H1 (cell line): ENCODE results near the gene DENND6B. TPM values are rescaled to one million over a fixed set of nuclear protein-coding genes. Genes with fewer than 3 reads are reported as not detected.

Experiments
- CTCF ChIA-PET: fragments of 300-600 bp; sonication (Branson Sonifier 250); formaldehyde crosslinking; loops from one replicate; lab custom pipeline; 2021; ENCODE audit not compliant: partially characterized antibody; lab: Charles Lee
- POLR2A ChIA-PET: fragments of 300-600 bp; sonication (Branson Sonifier 250); formaldehyde crosslinking; loops from one replicate; lab custom pipeline; 2021; ENCODE audit warnings: inconsistent platforms; ENCODE audit not compliant: partially characterized antibody; lab: Charles Lee
- DNase-seq, 2 experiments: peaks; one replicate each; pipeline versions ENCODE4 v3.0.0 to v3.0.0-alpha.2; 2010 to 2022; ENCODE audit warnings: low spot score in 2 of 2, low read depth in 1 of 2, mixed read lengths in 1 of 2
- FAIRE-seq: peaks from 2 replicates; lab custom pipeline; 2011; peaks lifted over from hg19 to GRCh38; lab: Jason Lieb, UNC
- H2AFZ ChIP-seq: 2 replicates; pipeline ENCODE4 v1.8.1; 2012; ENCODE audit warnings: low read length, inconsistent platforms
- H2AK5ac ChIP-seq: 2 replicates; pipeline ENCODE4 v1.6.1; 2013; ENCODE audit warnings: low read depth, low read length
- H2BK120ac ChIP-seq: replicated peaks from 2 replicates; pipeline ENCODE3; 2013; ENCODE audit warnings: low read depth, low read length, inconsistent platforms
- H2BK12ac ChIP-seq: 2 replicates; pipeline ENCODE4 v1.6.1; 2013; ENCODE audit warnings: low read depth, low read length
- H2BK15ac ChIP-seq: 2 replicates; pipeline ENCODE4 v1.6.1; 2013; ENCODE audit warnings: low read length
- H2BK20ac ChIP-seq: 2 replicates; pipeline ENCODE4 v1.6.1; 2013; ENCODE audit warnings: low read length
- H2BK5ac ChIP-seq: 2 replicates; pipeline ENCODE4 v1.6.1; 2013; ENCODE audit warnings: low read depth, low read length
- H3K14ac ChIP-seq: 2 replicates; pipeline ENCODE4 v1.6.1; 2013; ENCODE audit warnings: inconsistent platforms; ENCODE audit not compliant: insufficient read length
- H3K18ac ChIP-seq: 2 replicates; pipeline ENCODE4 v1.6.1; 2013; ENCODE audit warnings: low read length; ENCODE audit errors: extremely low read depth
- H3K23ac ChIP-seq: 2 replicates; pipeline ENCODE4 v1.6.1; 2013; ENCODE audit warnings: inconsistent platforms; ENCODE audit not compliant: insufficient read length
- H3K23me2 ChIP-seq: 2 replicates; pipeline ENCODE4 v1.6.1; 2013; ENCODE audit warnings: low read depth, low read length
- H3K27ac ChIP-seq: 2 replicates; pipeline ENCODE4 v1.6.1; 2011; ENCODE audit warnings: low read depth, low read length, inconsistent platforms
- H3K27me3 ChIP-seq, 4 experiments: replicated peaks in 1 of 4; 1 replicate in 1 of 4; 2 replicates in 3 of 4; pipeline versions ENCODE4 v1.6.1 to v1.8.1; 2011 to 2013; ENCODE audit warnings: low read length in 3 of 4, mild to moderate bottlenecking in 3 of 4, inconsistent platforms in 2 of 4, mixed read lengths in 2 of 4, moderate library complexity in 1 of 4; ENCODE audit not compliant: control insufficient read depth in 3 of 4, insufficient read depth in 3 of 4; ENCODE audit errors: extremely low read depth in 1 of 4
- H3K36me3 ChIP-seq, 4 experiments: 2 replicates each; pipeline versions ENCODE4 v1.6.1 to v1.8.1; 2011 to 2013; ENCODE audit warnings: mild to moderate bottlenecking in 4 of 4, low read length in 3 of 4, moderate library complexity in 2 of 4, control low read depth in 1 of 4, inconsistent platforms in 1 of 4; ENCODE audit not compliant: insufficient read depth in 4 of 4, control insufficient read depth in 2 of 4
- H3K4ac ChIP-seq: replicated peaks from 2 replicates; pipeline ENCODE3; 2013; ENCODE audit warnings: low read length, low read depth, mixed read lengths, inconsistent platforms; ENCODE audit not compliant: insufficient read length
- H3K4me1 ChIP-seq, 4 experiments: replicated peaks in 1 of 4; 1 replicate in 1 of 4; 2 replicates in 3 of 4; pipeline versions ENCODE4 v1.6.1 to v1.8.1; 2011 to 2013; ENCODE audit warnings: low read length in 3 of 4, inconsistent platforms in 2 of 4, mixed read lengths in 1 of 4; ENCODE audit not compliant: insufficient read depth in 4 of 4, control insufficient read depth in 3 of 4
- H3K4me2 ChIP-seq, 2 experiments: 2 replicates each; pipeline versions ENCODE4 v1.6.1 to v1.8.1; 2011 to 2013; ENCODE audit warnings: low read depth in 2 of 2, low read length in 2 of 2, control low read depth in 1 of 2, inconsistent platforms in 1 of 2, mild to moderate bottlenecking in 1 of 2; ENCODE audit not compliant: insufficient read depth in 1 of 2
- H3K4me3 ChIP-seq, 4 experiments: fragments of 200-600, 300-600 bp in 1 of 4; sonication (generic), shearing (Covaris generic), sonication (Bioruptor Twin) in 1 of 4; 2 replicates each; pipeline versions ENCODE4 v1.5.1 to v1.8.1; 2011 to 2016; ENCODE audit warnings: low read length in 4 of 4, low read depth in 3 of 4, control low read depth in 2 of 4, inconsistent platforms in 2 of 4, mild to moderate bottlenecking in 2 of 4, mixed read lengths in 1 of 4, moderate library complexity in 1 of 4; ENCODE audit not compliant: insufficient read depth in 2 of 4; ENCODE audit errors: extremely low read depth in 1 of 4
- H3K56ac ChIP-seq: replicated peaks from 2 replicates; pipeline ENCODE3; 2013; ENCODE audit warnings: low read depth, mild to moderate bottlenecking, mixed read lengths, low read length, inconsistent platforms; ENCODE audit not compliant: insufficient read length
- H3K79me1 ChIP-seq: 2 replicates; pipeline ENCODE4 v1.6.1; 2013; ENCODE audit warnings: low read depth, low read length, control low read depth
- H3K79me2 ChIP-seq, 2 experiments: 2 replicates each; pipeline versions ENCODE4 v1.6.1 to v1.8.1; 2012 to 2013; ENCODE audit warnings: low read length in 2 of 2, mild to moderate bottlenecking in 2 of 2, inconsistent platforms in 1 of 2; ENCODE audit not compliant: insufficient read depth in 2 of 2, control insufficient read depth in 1 of 2
- H3K9ac ChIP-seq, 4 experiments: replicated peaks in 1 of 4; 1 replicate in 1 of 4; 2 replicates in 3 of 4; pipeline versions ENCODE4 v1.6.1 to v1.8.1; 2011 to 2013; ENCODE audit warnings: low read depth in 3 of 4, low read length in 3 of 4, control low read depth in 2 of 4, mild to moderate bottlenecking in 2 of 4, moderate library complexity in 2 of 4, inconsistent platforms in 1 of 4; ENCODE audit errors: extremely low read depth in 1 of 4
- H3K9me3 ChIP-seq, 2 experiments: 2 replicates each; pipeline versions ENCODE4 v1.6.1 to v1.8.1; 2012 to 2013; ENCODE audit warnings: mild to moderate bottlenecking in 2 of 2, moderate library complexity in 2 of 2, control low read depth in 1 of 2, inconsistent platforms in 1 of 2, low read depth in 1 of 2, low read length in 1 of 2, mixed read lengths in 1 of 2; ENCODE audit not compliant: insufficient read depth in 2 of 2
- H4K20me1 ChIP-seq, 2 experiments: replicated peaks in 1 of 2; 2 replicates each; pipeline versions ENCODE3 to v1.8.1; 2011 to 2013; ENCODE audit warnings: inconsistent platforms in 2 of 2, low read length in 2 of 2, mild to moderate bottlenecking in 1 of 2; ENCODE audit not compliant: insufficient read depth in 2 of 2, control insufficient read depth in 1 of 2
- H4K5ac ChIP-seq: 2 replicates; pipeline ENCODE4 v1.6.1; 2013; ENCODE audit warnings: low read length, low read depth, mixed read lengths, inconsistent platforms; ENCODE audit not compliant: insufficient read length
- H4K8ac ChIP-seq: 2 replicates; pipeline ENCODE4 v1.8.0; 2013; ENCODE audit warnings: mild to moderate bottlenecking, moderate library complexity, low read length, inconsistent platforms; ENCODE audit not compliant: insufficient read depth; ENCODE audit errors: extremely low read depth
- H4K91ac ChIP-seq: replicated peaks from 2 replicates; pipeline ENCODE3; 2013; ENCODE audit warnings: low read length, mixed read lengths, inconsistent platforms; ENCODE audit not compliant: insufficient read length
- CHD2 ChIP-seq: IDR thresholded peaks from 2 replicates; pipeline ENCODE4 v1.6.1; 2012; ENCODE audit warnings: low read length, improper control_type of control experiment
- CTBP2 ChIP-seq: IDR thresholded peaks from 2 replicates; pipeline ENCODE4 v1.7.0; 2011; ENCODE audit warnings: borderline replicate concordance, mild to moderate bottlenecking, moderate library complexity, mixed read lengths, low read length; ENCODE audit not compliant: insufficient read depth, insufficient read length
- EP300 ChIP-seq, 2 experiments: IDR thresholded peaks; 1 replicate in 1 of 2; 2 replicates in 1 of 2; pipeline ENCODE4 v1.6.1; 2011 to 2012; ENCODE audit warnings: low read depth in 2 of 2, low read length in 2 of 2, mild to moderate bottlenecking in 2 of 2, borderline replicate concordance in 1 of 2, inconsistent platforms in 1 of 2, moderate library complexity in 1 of 2
- NRF1 ChIP-seq: IDR thresholded peaks from 2 replicates; pipeline ENCODE4 v1.6.1; 2011; ENCODE audit warnings: mild to moderate bottlenecking, low read depth, low read length, improper control_type of control experiment
- RBBP5 ChIP-seq: IDR thresholded peaks from 2 replicates; pipeline ENCODE4 v1.7.1; 2012; ENCODE audit warnings: low read depth, mild to moderate bottlenecking, inconsistent platforms, low read length, moderate library complexity, borderline replicate concordance
- SAP30 ChIP-seq: fragments of 300-600 bp; sonication (generic); IDR thresholded peaks from 2 replicates; pipeline ENCODE4 v1.7.1; 2012; ENCODE audit warnings: low read length, moderate library complexity, mild to moderate bottlenecking, inconsistent platforms; ENCODE audit not compliant: insufficient read depth, insufficient replicate concordance
- TEAD4 ChIP-seq: IDR thresholded peaks from 2 replicates; pipeline ENCODE4 v1.6.1; 2012; ENCODE audit warnings: low read depth, low read length, inconsistent platforms, mixed read lengths
- ZNF274 ChIP-seq: IDR thresholded peaks from 2 replicates; pipeline ENCODE4 v1.7.0; 2012; ENCODE audit warnings: low read length, borderline replicate concordance; ENCODE audit errors: extremely low read depth
- WGBS, 2 experiments: shearing (Covaris generic) in 1 of 2; methylation state at CpG; one replicate each; pipeline versions ENCODE4 v1.1.6 to v1.1.7; 2013 to 2015; ENCODE audit warnings: low lambda C conversion rate in 2 of 2, mixed read lengths in 2 of 2, inconsistent platforms in 1 of 2, low coverage in 1 of 2, missing lambda C conversion rate in 1 of 2; ENCODE audit not compliant: insufficient replicate concordance in 2 of 2, insufficient coverage in 1 of 2, insufficient read length in 1 of 2; ENCODE audit errors: extremely low coverage in 1 of 2, missing lambda C conversion rate in 1 of 2; 5-methylcytosine and 5-hydroxymethylcytosine counted together
- polyA plus RNA-seq, 7 experiments: library from polyadenylated mRNA; depleted of rRNA in 3 of 7; stranded (reverse) in 5 of 7; unstranded in 2 of 7; fragments of >200 nt in 5 of 7; fragments of 200-250 nt in 2 of 7; gene quantifications; 1 replicate in 5 of 7; 2 replicates in 1 of 7; 4 replicates in 1 of 7; pipeline versions ENCODE4 v1.2.1 to v1.2.3, GENCODE V29; 2011 to 2013; ENCODE audit warnings: missing spikeins in 2 of 7, mixed read lengths in 2 of 7
- total RNA-seq: library from RNA; stranded (reverse); fragmentation: NEBNext Ultra II Directional; extraction: Animal tissue kit (Norgen Biotek cat#: 25700); gene quantifications from 2 replicates; pipeline ENCODE4 v1.2.1, GENCODE V29; 2021
- TF ChIP-seq, protein P1 (sequence below): IDR thresholded peaks from 2 replicates; pipeline ENCODE4 v1.6.1; 2012; ENCODE audit warnings: inconsistent platforms
- TF ChIP-seq, protein P2 (sequence below): IDR thresholded peaks from 2 replicates; pipeline ENCODE4 v1.6.1; 2011; ENCODE audit warnings: low read length, improper control_type of control experiment

DENND6B gene
- total and polyA plus RNA-seq, 2 of the 8 experiments (the other 6 are each of a cell fraction or from before 2014, with no cell fraction given): 1.1 to 1.9 TPM

DNA sequence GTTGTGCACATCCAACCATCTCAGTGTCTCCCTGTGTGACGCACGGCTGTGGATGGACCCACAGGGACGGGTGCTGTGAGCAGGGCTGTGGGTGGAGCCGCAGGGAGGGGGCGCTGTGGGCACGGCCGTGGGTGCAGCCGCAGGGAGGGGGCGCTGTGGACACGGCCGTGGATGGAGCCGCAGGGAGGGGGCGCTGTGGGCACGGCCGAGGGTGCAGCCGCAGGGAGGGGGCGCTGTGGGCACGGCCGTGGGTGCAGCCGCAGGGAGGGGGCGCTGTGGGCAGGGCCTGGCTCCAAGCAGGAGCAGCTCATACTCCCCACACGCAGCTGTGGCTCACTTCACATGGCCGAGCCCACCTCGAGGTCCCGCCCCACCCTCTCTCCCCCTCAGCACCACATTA is 50.7 kb downstream of the DENND6B start:
- H3K27ac ChIP-seq: no peak overlapping the region
- peaks cover under 1 to 5% (median 4%) of the 10 kb centered on the region in 4 experiments; a peak in 5 of 7 replicates for H3K27me3 ChIP-seq
- no peak overlapping the region for H3K4me2 ChIP-seq
- no peak overlapping the region for H3K23ac ChIP-seq
- H3K56ac ChIP-seq: no peak overlapping the region
- H2BK120ac ChIP-seq: no peak overlapping the region
- no peak overlapping the region for H3K14ac ChIP-seq
- H3K79me1 ChIP-seq: no peaks in the 10 kb centered on the region
- no peak overlapping the region for H2BK20ac ChIP-seq
- peaks cover 4% of the 10 kb centered on the region; the same call in 1 of the 2 replicates for H3K23me2 ChIP-seq
- no peak overlapping the region for H4K5ac ChIP-seq
- peaks cover 6 to 13% of the 10 kb centered on the region in 2 experiments for H4K20me1 ChIP-seq
- no peak overlapping the region for H3K4ac ChIP-seq
- H2BK15ac ChIP-seq: no peak overlapping the region
- CTCF ChIA-PET: interaction anchor here (0.6 to 6.0 kb wide), 36 partner anchors 9 to 514 kb away, joined by 3 to 39 read pairs (median 4); partner anchors contain the start of genes HDAC10 and MAPK12
- no peak overlapping the region for H2AFZ ChIP-seq
- H4K91ac ChIP-seq: no peak overlapping the region
- POLR2A ChIA-PET: interaction anchor here (0.6 to 1.3 kb wide), 5 partner anchors 12 to 74 kb away, joined by 3 read pairs; partner anchors contain the start of gene HDAC10
- no peak overlapping the region for H3K4me3 ChIP-seq
- 88% methylated on average over 15 of the region's 25 CpGs; no CpG with 5 or more reads in 1 of the 2 experiments for WGBS, 2 experiments
- H3K4me1 ChIP-seq: peaks cover under 1 to 8% (median 4%) of the 10 kb centered on the region in 4 experiments; a peak in 4 of 7 replicates
- H3K9ac ChIP-seq: no peak overlapping the region
- H4K8ac ChIP-seq: no peak overlapping the region; the same call in 1 of the 2 replicates
- FAIRE-seq: no peak
- H3K18ac ChIP-seq: no peak overlapping the region
- no peak overlapping the region for H2BK5ac ChIP-seq
- DNase-seq: peak in 1 of 2 experiments; percentile 77
- peaks cover 7 to 24% of the 10 kb centered on the region in 2 experiments; a peak in 3 of 4 replicates for H3K9me3 ChIP-seq
- no peak overlapping the region for H2AK5ac ChIP-seq
- peaks cover 15 to 62% (median 39%) of the 10 kb centered on the region in 4 experiments for H3K36me3 ChIP-seq
- no peaks in the 10 kb centered on the region for H3K79me2 ChIP-seq
- H2BK12ac ChIP-seq: no peak overlapping the region
- TF ChIP-seq, protein P1, sequence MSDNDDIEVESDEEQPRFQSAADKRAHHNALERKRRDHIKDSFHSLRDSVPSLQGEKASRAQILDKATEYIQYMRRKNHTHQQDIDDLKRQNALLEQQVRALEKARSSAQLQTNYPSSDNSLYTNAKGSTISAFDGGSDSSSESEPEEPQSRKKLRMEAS: peak; percentile 40; the same call in 1 of the 2 replicates
- TF ChIP-seq, protein P2, sequence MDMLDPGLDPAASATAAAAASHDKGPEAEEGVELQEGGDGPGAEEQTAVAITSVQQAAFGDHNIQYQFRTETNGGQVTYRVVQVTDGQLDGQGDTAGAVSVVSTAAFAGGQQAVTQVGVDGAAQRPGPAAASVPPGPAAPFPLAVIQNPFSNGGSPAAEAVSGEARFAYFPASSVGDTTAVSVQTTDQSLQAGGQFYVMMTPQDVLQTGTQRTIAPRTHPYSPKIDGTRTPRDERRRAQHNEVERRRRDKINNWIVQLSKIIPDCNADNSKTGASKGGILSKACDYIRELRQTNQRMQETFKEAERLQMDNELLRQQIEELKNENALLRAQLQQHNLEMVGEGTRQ: no peak
- no peak for TF ChIP-seq TEAD4
- TF ChIP-seq EP300 (IDR thresholded peaks at IDR 0.05; ENCODE audit: borderline replicate concordance in 1 of 2, low read depth in 2 of 2, low read length in 2 of 2): no peak
- TF ChIP-seq ZNF274: no peak
- no peak for TF ChIP-seq NRF1
- TF ChIP-seq SAP30: no peak
- no peak for TF ChIP-seq CTBP2
- TF ChIP-seq RBBP5: no peak
- no peak for TF ChIP-seq CHD2
